CD4-positive, alpha-beta T cell treated with Interleukin-4 for 1 hour (primary cell): ENCODE results near the gene FRMD8.

Experiments
- DNase-seq, 2 donors: peaks; one replicate each; pipeline ENCODE4 v3.0.0-alpha.2; 2020 to 2022

Gene FRMD8

GRCh38 chr11:65386307-65387140, at the start of gene FRMD8:
TSS of gene FRMD8 (plus strand) at chr11:65386637. CDS start at chr11:65387037, 400 bp downstream.
- DNase-seq = peak; percentile 90 to 92

GRCh38 chr11:65338676-65339075, 47.8 kb upstream of the FRMD8 start:
- DNase-seq = no peak

GRCh38 chr11:65340226-65340625, 46.2 kb upstream of the FRMD8 start:
- no peak for DNase-seq

GRCh38 chr11:65341856-65342255, 44.6 kb upstream of the FRMD8 start:
- DNase-seq = no peak

- DNase-seq = no peak
These were observed 34.9 kb upstream of the FRMD8 start for GRCh38 chr11:65351511-65351910.

- DNase-seq = no peak
These were observed 33.7 kb upstream of the FRMD8 start for GRCh38 chr11:65352783-65353182.

GRCh38 chr11:65353376-65353775, 33.1 kb upstream of the FRMD8 start:
- no peak for DNase-seq

- no peak for DNase-seq
These were observed 32.6 kb upstream of the FRMD8 start for GRCh38 chr11:65353900-65354264.

- DNase-seq = peak; percentile 97 to 98
These were observed 32.0 kb upstream of the FRMD8 start, which contains the start of gene TIGD3 for GRCh38 chr11:65354265-65355012. TSS of gene TIGD3 (plus strand) at chr11:65354751. CDS start at chr11:65355809, 1,058 bp downstream.

GRCh38 chr11:65355013-65355775, 31.2 kb upstream of the FRMD8 start:
- DNase-seq = peak; percentile 60 to 61

- no peak for DNase-seq
These were observed 30.6 kb upstream of the FRMD8 start for GRCh38 chr11:65355776-65356393.

GRCh38 chr11:65356394-65356972, 30.0 kb upstream of the FRMD8 start:
- DNase-seq = no peak

GRCh38 chr11:65357856-65358356, 28.5 kb upstream of the FRMD8 start:
- DNase-seq = no peak

GRCh38 chr11:65362320-65362931, 24.0 kb upstream of the FRMD8 start:
- DNase-seq = peak in 1 of 2 donors; percentile 58

- no peak for DNase-seq
These were observed 23.5 kb upstream of the FRMD8 start for GRCh38 chr11:65362966-65363365.

GRCh38 chr11:65363770-65364169, 22.7 kb upstream of the FRMD8 start:
- no peak for DNase-seq

- DNase-seq = peak; percentile 51 to 78
These were observed 20.1 kb upstream of the FRMD8 start for GRCh38 chr11:65366340-65366773.

- no peak for DNase-seq
These were observed 15.8 kb upstream of the FRMD8 start for GRCh38 chr11:65370659-65371049.

- DNase-seq = no peak
These were observed 12.4 kb upstream of the FRMD8 start for GRCh38 chr11:65373839-65374580.

- no peak for DNase-seq
These were observed 11.4 kb upstream of the FRMD8 start for GRCh38 chr11:65375012-65375411.
